ENCODE data around the gene PTGES3L.

DNA sequence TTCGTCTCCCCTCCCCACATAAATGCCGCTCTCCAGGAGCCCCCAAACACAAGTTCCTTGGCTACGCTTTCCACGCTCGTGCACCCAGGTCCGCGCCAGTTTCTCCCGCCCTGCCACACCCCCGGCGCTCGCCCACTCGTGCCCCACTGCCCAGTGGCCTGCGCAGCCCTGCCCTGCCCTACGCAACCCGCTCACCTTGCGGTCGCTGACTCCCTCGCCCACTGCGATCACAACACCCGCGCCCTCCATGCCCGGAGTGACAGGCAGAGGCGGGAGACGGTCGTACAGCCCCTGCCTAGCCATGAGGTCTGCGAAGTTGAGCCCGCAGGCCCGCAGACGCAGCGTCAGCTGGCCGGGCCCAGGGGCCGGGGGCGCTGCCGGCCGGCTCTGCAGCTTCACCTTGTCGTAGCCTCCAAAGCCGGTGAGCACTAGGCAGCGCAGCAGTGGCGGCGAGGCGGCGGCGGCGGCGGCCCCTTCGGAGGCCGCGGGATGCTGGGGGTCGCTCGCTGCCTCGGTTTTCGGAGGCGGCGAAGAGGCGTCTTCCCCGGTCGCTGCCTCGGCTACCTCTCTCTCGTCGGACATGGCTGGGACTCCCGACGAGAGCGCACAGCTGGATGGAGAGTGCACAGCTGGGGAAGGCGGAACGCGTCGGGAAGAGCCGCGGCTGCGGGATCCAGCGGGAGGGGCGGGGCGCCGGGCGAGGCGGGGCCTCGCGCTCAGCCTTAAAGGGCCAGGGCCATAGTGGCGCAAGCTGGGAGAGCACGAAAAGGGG lies 42.0 kb upstream of the PTGES3L start, which contains the start of gene VAT1:
- no peak for TF ChIP-seq YY1 (IDR thresholded peaks at IDR 0.05; ENCODE audit: insufficient read depth, insufficient read length)
- no peak for TF ChIP-seq ZNF274 (IDR thresholded peaks at IDR 0.05; ENCODE audit: low read depth, low read length)

All from NT2/D1 (cell line).